Astrocyte (in vitro differentiated cells and primary cell): ENCODE data around the gene ZNF101. TPM values are rescaled to one million over a fixed set of nuclear protein-coding genes. Genes with fewer than 3 reads are reported as not detected.
"Not testable (repeated sequence)": the region's sequence is repeated elsewhere in the genome, so short reads cannot be mapped to it uniquely, and the experiment has no call there.

Experiments used
- DNase-seq: peaks from one replicate; pipeline ENCODE4 v3.0.0-alpha.2; 2010; ENCODE audit warnings: low read depth
- FAIRE-seq: peaks from 2 replicates; lab custom pipeline; 2011; peaks lifted over from hg19 to GRCh38; lab: Jason Lieb, UNC
- H2AFZ ChIP-seq: 2 replicates; pipeline ENCODE4 v1.6.0; 2012; ENCODE audit warnings: low read depth, low read length, inconsistent platforms
- H3K27ac ChIP-seq: 2 replicates; pipeline ENCODE4 v1.5.1; 2011; ENCODE audit warnings: low read depth, low read length, inconsistent platforms
- H3K27me3 ChIP-seq: 2 replicates; pipeline ENCODE4 v1.6.0; 2011; ENCODE audit warnings: low read length, inconsistent platforms; ENCODE audit not compliant: insufficient read depth
- H3K36me3 ChIP-seq: 2 replicates; pipeline ENCODE4 v1.5.1; 2011; ENCODE audit warnings: low read length, inconsistent platforms; ENCODE audit not compliant: insufficient read depth
- H3K4me1 ChIP-seq: 2 replicates; pipeline ENCODE4 v1.5.1; 2011; ENCODE audit warnings: low read length, inconsistent platforms; ENCODE audit not compliant: insufficient read depth
- H3K4me2 ChIP-seq: 2 replicates; pipeline ENCODE4 v1.6.0; 2012; ENCODE audit warnings: low read length, inconsistent platforms
- H3K4me3 ChIP-seq: 2 replicates; pipeline ENCODE4 v1.5.1; 2011; ENCODE audit warnings: low read depth, mild to moderate bottlenecking, low read length, inconsistent platforms; ENCODE audit not compliant: insufficient read depth
- H3K79me2 ChIP-seq: 2 replicates; pipeline ENCODE4 v1.6.0; 2012; ENCODE audit warnings: mild to moderate bottlenecking, low read length, inconsistent platforms; ENCODE audit not compliant: insufficient read depth
- H3K9ac ChIP-seq: 2 replicates; pipeline ENCODE4 v1.6.0; 2012; ENCODE audit warnings: mild to moderate bottlenecking, low read length, inconsistent platforms
- H3K9me3 ChIP-seq: 2 replicates; pipeline ENCODE4 v1.5.1; 2012; ENCODE audit warnings: low read depth, mild to moderate bottlenecking, low read length, inconsistent platforms; ENCODE audit not compliant: insufficient read depth
- H4K20me1 ChIP-seq: 2 replicates; pipeline ENCODE4 v1.6.0; 2012; ENCODE audit warnings: low read length, inconsistent platforms; ENCODE audit not compliant: insufficient read depth
- H3K27ac Mint-ChIP-seq: one replicate; pipeline ENCODE4 v1.8.0; 2021; ENCODE audit warnings: mild to moderate bottlenecking, mixed read lengths; ENCODE audit not compliant: unreplicated experiment
- H3K27me3 Mint-ChIP-seq: one replicate; pipeline ENCODE4 v1.8.0; 2021; ENCODE audit warnings: low read depth, mixed read lengths; ENCODE audit not compliant: unreplicated experiment
- H3K36me3 Mint-ChIP-seq: one replicate; pipeline ENCODE4 v1.8.0; 2021; ENCODE audit warnings: low read depth, mixed read lengths; ENCODE audit not compliant: unreplicated experiment
- H3K4me1 Mint-ChIP-seq: one replicate; pipeline ENCODE4 v1.8.0; 2021; ENCODE audit warnings: low read depth, mixed read lengths; ENCODE audit not compliant: unreplicated experiment
- H3K4me3 Mint-ChIP-seq: one replicate; pipeline ENCODE4 v1.8.0; 2021; ENCODE audit warnings: mild to moderate bottlenecking, moderate library complexity, mixed read lengths; ENCODE audit not compliant: unreplicated experiment
- H3K9me3 Mint-ChIP-seq: one replicate; pipeline ENCODE4 v1.8.0; 2021; ENCODE audit warnings: mild to moderate bottlenecking, mixed read lengths; ENCODE audit not compliant: unreplicated experiment
- CTCF ChIP-seq: IDR thresholded peaks from 2 replicates; pipeline ENCODE4 v1.5.1; 2011; ENCODE audit warnings: low read depth, mild to moderate bottlenecking, inconsistent platforms, low read length, moderate library complexity; ENCODE audit not compliant: insufficient read depth
- EZH2 ChIP-seq: IDR thresholded peaks from 2 replicates; pipeline ENCODE4 v1.6.1; 2012; ENCODE audit warnings: mild to moderate bottlenecking, low read length, inconsistent platforms; ENCODE audit not compliant: insufficient read depth
- total RNA-seq: library from RNA; stranded (reverse); gene quantifications from 2 replicates; pipeline ENCODE4 v1.2.1, GENCODE V29; 2021

The ZNF101 gene
- total RNA-seq, 1 donor from 2014 or later = 8.9 TPM

- FAIRE-seq = no peak
- Mint-ChIP-seq H3K27me3 (no peaks in the 10 kb centered on the region), H3K27ac (no peak overlapping the region), H3K36me3 (peaks cover 25% of the 10 kb centered on the region), H3K4me1 (no peaks in the 10 kb centered on the region), H3K4me3 (no peak overlapping the region), H3K9me3 (peaks cover 22% of the 10 kb centered on the region)
- DNase-seq = no peak
- Histone ChIP-seq H3K79me2 (no peaks in the 10 kb centered on the region), H4K20me1 (no peaks in the 10 kb centered on the region), H3K27me3 (no peaks in the 10 kb centered on the region), H3K27ac (no peak overlapping the region), H2AFZ (no peak overlapping the region), H3K4me3 (no peak overlapping the region), H3K9ac (no peak overlapping the region), H3K4me1 (no peaks in the 10 kb centered on the region), H3K4me2 (no peak overlapping the region), H3K36me3 (no peaks in the 10 kb centered on the region), H3K9me3 (peaks cover 2% of the 10 kb centered on the region)
- no peak for TF ChIP-seq CTCF
- TF ChIP-seq EZH2 = no peak
These were observed 18.5 kb downstream of the ZNF101 start for GRCh38 chr19:19687090-19687489.

GRCh38 chr19:19689023-19689422 is 20.4 kb downstream of the ZNF101 start:
- not testable (repeated sequence) for H3K4me1 ChIP-seq, H3K9me3 ChIP-seq, H3K4me3 Mint-ChIP-seq, H3K4me2 ChIP-seq, H2AFZ ChIP-seq, H3K27me3 ChIP-seq, H3K9ac ChIP-seq, H3K27ac Mint-ChIP-seq, H3K27me3 Mint-ChIP-seq, H3K27ac ChIP-seq, H3K9me3 Mint-ChIP-seq, H3K36me3 ChIP-seq, FAIRE-seq, H4K20me1 ChIP-seq, H3K4me3 ChIP-seq, DNase-seq, H3K4me1 Mint-ChIP-seq, H3K79me2 ChIP-seq, H3K36me3 Mint-ChIP-seq

GRCh38 chr19:19691683-19692082 is 23.0 kb downstream of the ZNF101 start:
- no peak overlapping the region for H2AFZ ChIP-seq
- Mint-ChIP-seq H3K27ac (no peak overlapping the region), H3K36me3 (no peaks in the 10 kb centered on the region), H3K4me1 (no peaks in the 10 kb centered on the region), H3K4me3 (no peak overlapping the region), H3K9me3 (peaks cover 4% of the 10 kb centered on the region), H3K27me3 (no peaks in the 10 kb centered on the region)
- H3K4me1 ChIP-seq = no peaks in the 10 kb centered on the region
- no peak overlapping the region for H3K4me3 ChIP-seq
- DNase-seq (no peak), FAIRE-seq (no peak)
- no peak overlapping the region for H3K27ac ChIP-seq
- no peak overlapping the region for H3K9ac ChIP-seq
- no peak overlapping the region for H3K4me2 ChIP-seq
- no peaks in the 10 kb centered on the region for H3K27me3 ChIP-seq
- H3K79me2 ChIP-seq = no peaks in the 10 kb centered on the region
- no peaks in the 10 kb centered on the region for H4K20me1 ChIP-seq
- TF ChIP-seq CTCF (no peak), EZH2 (no peak)
- no peaks in the 10 kb centered on the region for H3K9me3 ChIP-seq
- no peaks in the 10 kb centered on the region for H3K36me3 ChIP-seq
